ENCODE measurements around the gene ZC3H14. TPM values are rescaled to one million over a fixed set of nuclear protein-coding genes. Genes with fewer than 3 reads are reported as not detected.
A peak's percentile ranks its signal among the peaks of the same experiment; 100 is the strongest.

The ZC3H14 gene
- total and polyA plus RNA-seq, 10 of the 15 experiments (the other 5 are each of a cell fraction or from before 2014, with no cell fraction given) = 17.9 to 97.1 (median 47.6) TPM

GRCh38 chr14:88612981-88613380 is 50.1 kb downstream of the ZC3H14 start:
- H3K36me3 ChIP-seq (ENCODE audit: control insufficient read depth in 2 of 2, insufficient read depth in 2 of 2, low read length in 1 of 2) = peaks cover 0 to 32% of the 10 kb centered on the region in 2 experiments
- in situ Hi-C loops (cut with MboI) = no loop called here
- intact Hi-C loops (cut with micrococcal nuclease; ENCODE audit: unreplicated experiment) = no loop called here
- H3K27ac ChIP-seq (ENCODE audit: control insufficient read depth, insufficient read depth) = no peak overlapping the region
- H3K4me2 ChIP-seq (ENCODE audit: control insufficient read depth, insufficient read depth) = no peak overlapping the region
- H3K27me3 ChIP-seq (replicated peaks in 1 of 2; ENCODE audit: control insufficient read depth in 2 of 2, insufficient read depth in 2 of 2, low read length in 1 of 2) = no peaks in the 10 kb centered on the region
- RAD21 ChIA-PET (ENCODE audit: unreplicated experiment) = interaction anchor here (1.5 kb wide), 2 partner anchors 13 to 16 kb away, joined by 3 to 5 read pairs; no protein-coding TSS in a partner anchor
- no peaks in the 10 kb centered on the region for H3K79me2 ChIP-seq (ENCODE audit: control insufficient read depth, insufficient read depth, low read length)
- no TSS peak for BruUV-seq (replicated peaks)
- H3K4me3 ChIP-seq = no peak overlapping the region
- H3K9me3 ChIP-seq (replicated peaks; ENCODE audit: control insufficient read depth, insufficient read depth, low read length) = no peaks in the 10 kb centered on the region
- 98% methylated on average over 4 of the region's 4 CpGs for WGBS (ENCODE audit: insufficient coverage, insufficient replicate concordance, low lambda C conversion rate, missing lambda C conversion rate)
- CTCF ChIA-PET = no interaction called here
- H4K20me1 ChIP-seq (ENCODE audit: control insufficient read depth, insufficient read depth) = no peaks in the 10 kb centered on the region
- SMC1A ChIA-PET (ENCODE audit: uncharacterized antibody, unreplicated experiment) = interaction anchor here (0.7 to 1.8 kb wide), 7 partner anchors 11 to 112 kb away, joined by 3 to 7 read pairs (median 3); no protein-coding TSS in a partner anchor
- H3K9ac ChIP-seq (ENCODE audit: control insufficient read depth, insufficient read depth, low read length) = no peak overlapping the region
- peaks cover 10% of the 10 kb centered on the region for H3K4me1 ChIP-seq (ENCODE audit: control insufficient read depth, insufficient read depth, low read length)
- H2AFZ ChIP-seq (ENCODE audit: control insufficient read depth, low read depth, low read length) = no peak overlapping the region
- POLR2A ChIA-PET = no interaction called here
- FAIRE-seq (no peak), DNase-seq (ENCODE audit: low read depth, low spot score) (no peak), ATAC-seq (no peak)
- TF ChIP-seq RELA (IDR thresholded peaks at IDR 0.05; ENCODE audit: borderline replicate concordance, partially characterized antibody) = no peak
- TF ChIP-seq SREBF1 (IDR thresholded peaks at IDR 0.05; ENCODE audit: low read length) = no peak
- no peak for TF ChIP-seq HCFC1 (IDR thresholded peaks at IDR 0.05; ENCODE audit: low read length)
- TF ChIP-seq, protein P1, sequence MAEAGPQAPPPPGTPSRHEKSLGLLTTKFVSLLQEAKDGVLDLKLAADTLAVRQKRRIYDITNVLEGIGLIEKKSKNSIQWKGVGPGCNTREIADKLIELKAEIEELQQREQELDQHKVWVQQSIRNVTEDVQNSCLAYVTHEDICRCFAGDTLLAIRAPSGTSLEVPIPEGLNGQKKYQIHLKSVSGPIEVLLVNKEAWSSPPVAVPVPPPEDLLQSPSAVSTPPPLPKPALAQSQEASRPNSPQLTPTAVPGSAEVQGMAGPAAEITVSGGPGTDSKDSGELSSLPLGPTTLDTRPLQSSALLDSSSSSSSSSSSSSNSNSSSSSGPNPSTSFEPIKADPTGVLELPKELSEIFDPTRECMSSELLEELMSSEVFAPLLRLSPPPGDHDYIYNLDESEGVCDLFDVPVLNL (IDR thresholded peaks at IDR 0.05; ENCODE audit: low read depth, low read length) = no peak

DNA sequence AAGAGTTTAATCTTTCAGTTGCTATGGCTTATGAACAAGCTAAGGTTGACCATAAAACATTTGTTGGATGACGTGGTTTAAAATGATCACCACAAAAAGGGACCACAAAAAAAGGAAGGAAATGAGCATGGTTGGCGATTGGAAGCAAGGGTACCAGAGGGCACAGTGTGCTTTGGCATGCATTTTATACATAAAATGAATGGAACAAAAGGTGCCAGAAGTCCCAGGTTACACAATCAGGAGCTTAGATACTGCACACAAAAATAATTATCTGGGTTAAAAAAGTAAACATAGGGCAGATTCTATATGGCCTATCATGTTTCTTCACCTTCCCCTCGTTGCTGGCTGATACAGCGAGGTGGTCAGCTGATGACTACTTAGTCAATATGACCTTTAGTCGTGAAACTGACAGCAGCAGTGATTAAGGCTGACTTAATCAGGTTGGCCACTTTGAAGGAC is 50.7 kb downstream of the ZC3H14 start:
- ChIA-PET SMC1A (ENCODE audit: uncharacterized antibody, unreplicated experiment) (interaction anchor here (0.7 to 1.8 kb wide), 7 partner anchors 12 to 111 kb away, joined by 3 to 7 read pairs (median 3); no protein-coding TSS in a partner anchor), CTCF (interaction anchor here (0.7 kb wide), 1 partner anchor 17 kb away, joined by 3 read pairs; no protein-coding TSS in a partner anchor), RAD21 (ENCODE audit: unreplicated experiment) (interaction anchor here (1.5 kb wide), 2 partner anchors 14 to 15 kb away, joined by 3 to 5 read pairs; no protein-coding TSS in a partner anchor), POLR2A (no interaction called here)
- in situ Hi-C loops (cut with MboI) (no loop called here), intact Hi-C loops (cut with micrococcal nuclease; ENCODE audit: unreplicated experiment) (no loop called here)
- Histone ChIP-seq H3K79me2 (ENCODE audit: control insufficient read depth, insufficient read depth, low read length) (no peaks in the 10 kb centered on the region), H4K20me1 (ENCODE audit: control insufficient read depth, insufficient read depth) (no peaks in the 10 kb centered on the region), H3K27ac (ENCODE audit: control insufficient read depth, insufficient read depth) (no peak overlapping the region), H3K9me3 (replicated peaks; ENCODE audit: control insufficient read depth, insufficient read depth, low read length) (no peaks in the 10 kb centered on the region), H3K9ac (ENCODE audit: control insufficient read depth, insufficient read depth, low read length) (no peak overlapping the region), H2AFZ (ENCODE audit: control insufficient read depth, low read depth, low read length) (no peak overlapping the region), H3K4me1 (ENCODE audit: control insufficient read depth, insufficient read depth, low read length) (peaks cover 10% of the 10 kb centered on the region), H3K4me3 (no peak overlapping the region), H3K4me2 (ENCODE audit: control insufficient read depth, insufficient read depth) (no peak overlapping the region), H3K36me3 (ENCODE audit: control insufficient read depth in 2 of 2, insufficient read depth in 2 of 2, low read length in 1 of 2) (peaks cover 0 to 29% of the 10 kb centered on the region in 2 experiments; a peak in 3 of 4 replicates), H3K27me3 (replicated peaks in 1 of 2; ENCODE audit: control insufficient read depth in 2 of 2, insufficient read depth in 2 of 2, low read length in 1 of 2) (no peaks in the 10 kb centered on the region)
- WGBS (ENCODE audit: insufficient coverage, insufficient replicate concordance, low lambda C conversion rate, missing lambda C conversion rate) = 14% methylated on average over 5 of the region's 5 CpGs
- FAIRE-seq (no peak), DNase-seq (ENCODE audit: low read depth, low spot score) (no peak), ATAC-seq (peak; percentile 85)
- no TSS peak for BruUV-seq (replicated peaks)
- TF ChIP-seq BMI1 (IDR thresholded peaks at IDR 0.05; ENCODE audit: borderline replicate concordance) (no peak), MAX (IDR thresholded peaks at IDR 0.05; ENCODE audit: low read depth, low read length) (no peak), CREM (IDR thresholded peaks at IDR 0.05; ENCODE audit: low read depth) (no peak), BCL11A (IDR thresholded peaks at IDR 0.05; ENCODE audit: low read depth, low read length) (0 out of 2 replicates have a peak, but pooled peaks have one; percentile 4), POLR2A (IDR thresholded peaks at IDR 0.05; ENCODE audit: low read depth, low read length) (no peak), CHD1 (IDR thresholded peaks at IDR 0.05; ENCODE audit: low read depth, low read length) (no peak)
- TF ChIP-seq, protein P1 (IDR thresholded peaks at IDR 0.05; ENCODE audit: low read depth, low read length) = no peak
- TF ChIP-seq, protein P2, sequence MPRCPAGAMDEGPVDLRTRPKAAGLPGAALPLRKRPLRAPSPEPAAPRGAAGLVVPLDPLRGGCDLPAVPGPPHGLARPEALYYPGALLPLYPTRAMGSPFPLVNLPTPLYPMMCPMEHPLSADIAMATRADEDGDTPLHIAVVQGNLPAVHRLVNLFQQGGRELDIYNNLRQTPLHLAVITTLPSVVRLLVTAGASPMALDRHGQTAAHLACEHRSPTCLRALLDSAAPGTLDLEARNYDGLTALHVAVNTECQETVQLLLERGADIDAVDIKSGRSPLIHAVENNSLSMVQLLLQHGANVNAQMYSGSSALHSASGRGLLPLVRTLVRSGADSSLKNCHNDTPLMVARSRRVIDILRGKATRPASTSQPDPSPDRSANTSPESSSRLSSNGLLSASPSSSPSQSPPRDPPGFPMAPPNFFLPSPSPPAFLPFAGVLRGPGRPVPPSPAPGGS (IDR thresholded peaks at IDR 0.05; ENCODE audit: borderline replicate concordance, insufficient read depth, low read depth, low read length, poor library complexity, severe bottlenecking) = no peak

Measured in GM12878 (cell line).